ENCODE results near the gene EARS2. TPM values are rescaled to one million over a fixed set of nuclear protein-coding genes. Genes with fewer than 3 reads are reported as not detected.

Gene EARS2
- total RNA-seq, 1 experiment from 2014 or later = 12.7 TPM

- no peak for DNase-seq (ENCODE audit: low read depth)
These were observed 74.4 kb downstream of the EARS2 start for GRCh38 chr16:23482778-23483177.

- DNase-seq (ENCODE audit: low read depth) = no peak
These were observed 76.9 kb downstream of the EARS2 start for GRCh38 chr16:23480257-23480656.

GRCh38 chr16:23479138-23479537 lies 78.0 kb downstream of the EARS2 start:
- no peak for DNase-seq (ENCODE audit: low read depth)

GRCh38 chr16:23478566-23478965 lies 78.6 kb downstream of the EARS2 start:
- no peak for DNase-seq (ENCODE audit: low read depth)

GRCh38 chr16:23476289-23476688 lies 80.9 kb downstream of the EARS2 start:
- no peak for DNase-seq (ENCODE audit: low read depth)

Other genes starting within 250 kb of the EARS2 start
- gene COG7, start 104.2 kb downstream of the EARS2 start, total RNA-seq (2014; rRNA removed; shearing (Covaris generic)) = 11.2 and 11.9 TPM in 2 replicates
- gene GGA2, start 46.9 kb downstream of the EARS2 start, total RNA-seq (2014; rRNA removed; shearing (Covaris generic)) = 8.8 and 9.1 TPM in 2 replicates
- gene UBFD1, start 377 bp upstream of the EARS2 start, total RNA-seq (2014; rRNA removed; shearing (Covaris generic)) = 52.6 and 67.9 TPM in 2 replicates
- gene NDUFAB1, start 39.0 kb upstream of the EARS2 start, total RNA-seq (2014; rRNA removed; shearing (Covaris generic)) = 156 and 176 TPM in 2 replicates
- 9.1 and 11.4 TPM in 2 replicates for gene PALB2, start 84.0 kb upstream of the EARS2 start, total RNA-seq (2014; rRNA removed; shearing (Covaris generic))
- gene DCTN5, start 84.1 kb upstream of the EARS2 start, total RNA-seq (2014; rRNA removed; shearing (Covaris generic)) = 36.5 and 43.2 TPM in 2 replicates
- gene PLK1, start 121.5 kb upstream of the EARS2 start, total RNA-seq (2014; rRNA removed; shearing (Covaris generic)) = 83.6 and 86.3 TPM in 2 replicates
- not detected in 2 replicates for gene ERN2, start 155.9 kb upstream of the EARS2 start, total RNA-seq (2014; rRNA removed; shearing (Covaris generic))
- not detected in 2 replicates for gene CHP2, start 197.7 kb upstream of the EARS2 start, total RNA-seq (2014; rRNA removed; shearing (Covaris generic))

Data from RPMI7951 (cell line).